ENCODE measurements around the gene MAG.

DNA sequence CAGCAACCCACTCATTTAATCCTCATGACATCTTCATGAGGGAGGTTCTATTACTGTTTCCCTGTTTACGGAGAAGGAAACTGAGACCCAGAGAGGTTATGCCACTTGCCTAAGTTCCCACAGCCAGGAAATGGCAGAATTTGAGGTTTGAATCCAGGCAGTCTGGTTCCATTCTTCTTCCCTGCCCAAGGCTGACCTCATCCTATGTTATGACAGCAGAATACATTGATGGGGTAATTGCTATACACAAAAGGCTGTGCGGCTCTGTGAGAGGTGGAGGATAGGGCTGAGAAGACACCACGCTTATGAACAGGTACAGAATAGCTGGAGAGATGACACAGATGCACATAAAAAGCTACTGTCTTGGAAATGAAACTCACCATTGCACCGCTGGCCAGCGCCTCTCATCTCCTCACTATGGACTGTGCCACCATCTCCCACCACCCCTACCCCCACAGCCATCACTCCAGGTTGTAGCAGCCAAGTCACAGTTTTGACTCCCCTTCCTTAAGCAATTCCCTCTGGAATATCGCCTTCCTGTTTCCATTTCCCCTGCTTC, 11.5 kb downstream of the MAG start:
- TF ChIP-seq YY1 (IDR thresholded peaks at IDR 0.05; ENCODE audit: insufficient read depth, insufficient read length) (no peak), ZNF274 (IDR thresholded peaks at IDR 0.05; ENCODE audit: low read depth, low read length) (no peak), SUZ12 (IDR thresholded peaks at IDR 0.05; ENCODE audit: extremely low read depth, insufficient read depth, insufficient read length) (no peak)

All from NT2/D1 (cell line).